ENCODE results near the gene ITFG2.
"Not testable (repeated sequence)": the region's sequence is repeated elsewhere in the genome, so short reads cannot be mapped to it uniquely, and the experiment has no call there.

ITFG2 gene

GRCh38 chr12:2812290-2813213 lies at the start of gene ITFG2:
TSS of gene ITFG2 (plus strand) at chr12:2812668. CDS start at chr12:2812761, 93 bp downstream.
- DNase-seq (ENCODE audit: low spot score) = peak; percentile 100

GRCh38 chr12:2764398-2764797 lies 48.1 kb upstream of the ITFG2 start:
- DNase-seq (ENCODE audit: low spot score) = no peak

- DNase-seq (ENCODE audit: low spot score) = no peak
Measured at GRCh38 chr12:2765052-2765451, 47.4 kb upstream of the ITFG2 start.

- no peak for DNase-seq (ENCODE audit: low spot score)
Measured at GRCh38 chr12:2765608-2766007, 46.9 kb upstream of the ITFG2 start.

GRCh38 chr12:2768224-2768961 lies 44.1 kb upstream of the ITFG2 start:
- no peak for DNase-seq (ENCODE audit: low spot score)

- no peak for DNase-seq (ENCODE audit: low spot score)
Measured at GRCh38 chr12:2769866-2770533, 42.5 kb upstream of the ITFG2 start.

- not testable (repeated sequence) for DNase-seq (ENCODE audit: low spot score)
Measured at GRCh38 chr12:2770544-2770943, 41.9 kb upstream of the ITFG2 start.

- no peak for DNase-seq (ENCODE audit: low spot score)
Measured at GRCh38 chr12:2772370-2772769, 40.1 kb upstream of the ITFG2 start.

GRCh38 chr12:2773199-2773875 lies 39.1 kb upstream of the ITFG2 start:
- DNase-seq (ENCODE audit: low spot score) = no peak

GRCh38 chr12:2775431-2775830 lies 37.0 kb upstream of the ITFG2 start:
- DNase-seq (ENCODE audit: low spot score) = no peak

- DNase-seq (ENCODE audit: low spot score) = no peak
Measured at GRCh38 chr12:2776129-2776806, 36.2 kb upstream of the ITFG2 start.

GRCh38 chr12:2779281-2779680 lies 33.2 kb upstream of the ITFG2 start:
- DNase-seq (ENCODE audit: low spot score) = peak; percentile 20

- DNase-seq (ENCODE audit: low spot score) = peak; percentile 58
Measured at GRCh38 chr12:2783936-2784600, 28.4 kb upstream of the ITFG2 start.

- DNase-seq (ENCODE audit: low spot score) = no peak
Measured at GRCh38 chr12:2785017-2785416, 27.5 kb upstream of the ITFG2 start.

- DNase-seq (ENCODE audit: low spot score) = no peak
Measured at GRCh38 chr12:2791089-2791488, 21.4 kb upstream of the ITFG2 start.

GRCh38 chr12:2792671-2793500 lies 19.6 kb upstream of the ITFG2 start:
- no peak for DNase-seq (ENCODE audit: low spot score)

- DNase-seq (ENCODE audit: low spot score) = no peak
Measured at GRCh38 chr12:2793561-2793960, 18.9 kb upstream of the ITFG2 start.

GRCh38 chr12:2794191-2794735 lies 18.2 kb upstream of the ITFG2 start:
- DNase-seq (ENCODE audit: low spot score) = no peak

- DNase-seq (ENCODE audit: low spot score) = peak; percentile 86
Measured at GRCh38 chr12:2794736-2795289, 17.7 kb upstream of the ITFG2 start, which contains the start of gene FKBP4. TSS of gene FKBP4 (plus strand) at chr12:2794970. CDS start at chr12:2795140, 170 bp downstream.

Data from NAMALWA (cell line).